AG04449 (cell line): Measurements from ENCODE around the gene ZNF292.
"Not testable (repeated sequence)": the region's sequence is repeated elsewhere in the genome, so short reads cannot be mapped to it uniquely, and the experiment has no call there.

Experiments used
- CTCF ChIA-PET: fragments of 350-600 bp; formaldehyde crosslinking; extraction: SDS; loops from one replicate; lab custom pipeline; 2021; ENCODE audit warnings: antibody characterized with exemption; lab: Yijun Ruan, JAX
- POLR2A ChIA-PET: fragments of 400-600, 350-600 bp; formaldehyde crosslinking; extraction: SDS; loops from one replicate; lab custom pipeline; 2020; ENCODE audit warnings: antibody characterized with exemption, inconsistent platforms; lab: Yijun Ruan, JAX
- DNase-seq: peaks from one replicate; pipeline ENCODE4 v3.0.0-alpha.2; 2010; ENCODE audit warnings: low read depth, low spot score
- H3K4me3 ChIP-seq: 2 replicates; pipeline ENCODE4 v1.5.1; 2011; ENCODE audit warnings: low read depth, mild to moderate bottlenecking, control low read depth, low read length
- CTCF ChIP-seq: IDR thresholded peaks from one replicate; pipeline ENCODE4 v1.5.1; 2011; ENCODE audit warnings: mild to moderate bottlenecking, moderate library complexity, low read length, control low read depth, inconsistent platforms; ENCODE audit not compliant: insufficient read depth; ENCODE audit errors: missing control alignments

ZNF292 gene

GRCh38 chr6:87182940-87183339, 27.6 kb downstream of the ZNF292 start:
- no peak for TF ChIP-seq CTCF
- DNase-seq = no peak
- CTCF ChIA-PET = no interaction called here
- POLR2A ChIA-PET = no interaction called here
- H3K4me3 ChIP-seq = no peak overlapping the region

GRCh38 chr6:87183687-87184086, 28.3 kb downstream of the ZNF292 start:
- H3K4me3 ChIP-seq = no peak overlapping the region
- ChIA-PET POLR2A (no interaction called here), CTCF (no interaction called here)
- no peak for DNase-seq
- no peak for TF ChIP-seq CTCF

GRCh38 chr6:87184762-87185250, 29.4 kb downstream of the ZNF292 start:
- ChIA-PET POLR2A (no interaction called here), CTCF (no interaction called here)
- DNase-seq = no peak
- H3K4me3 ChIP-seq = no peak overlapping the region
- TF ChIP-seq CTCF = no peak

- ChIA-PET POLR2A (no interaction called here), CTCF (no interaction called here)
- no peak for DNase-seq
- no peak overlapping the region for H3K4me3 ChIP-seq
- no peak for TF ChIP-seq CTCF
These were observed 41.0 kb downstream of the ZNF292 start for GRCh38 chr6:87196275-87196842.

- H3K4me3 ChIP-seq = no peak overlapping the region
- no peak for TF ChIP-seq CTCF
- POLR2A ChIA-PET = no interaction called here
- no peak for DNase-seq
- CTCF ChIA-PET = interaction anchor here (0.8 kb wide), 1 partner anchor 9 kb away, joined by 3 read pairs; no protein-coding TSS in a partner anchor
These were observed 42.2 kb downstream of the ZNF292 start for GRCh38 chr6:87197547-87197946.

GRCh38 chr6:87198022-87198810, 42.9 kb downstream of the ZNF292 start:
- DNase-seq, POLR2A ChIA-PET, H3K4me3 ChIP-seq: not testable (repeated sequence)
- CTCF ChIA-PET = interaction anchor here (0.8 kb wide), 1 partner anchor 8 kb away, joined by 3 read pairs; no protein-coding TSS in a partner anchor

- no peak overlapping the region for H3K4me3 ChIP-seq
- no peak for DNase-seq
- ChIA-PET POLR2A (no interaction called here), CTCF (no interaction called here)
- no peak for TF ChIP-seq CTCF
These were observed 44.4 kb downstream of the ZNF292 start for GRCh38 chr6:87199787-87200186.
